ENCODE data around the gene KRT26. TPM values are rescaled to one million over a fixed set of nuclear protein-coding genes. Genes with fewer than 3 reads are reported as not detected.

The KRT26 gene
- total and polyA plus RNA-seq, 2 of the 13 experiments (the other 11 are each of a cell fraction or from before 2014, with no cell fraction given), result not detected

DNA sequence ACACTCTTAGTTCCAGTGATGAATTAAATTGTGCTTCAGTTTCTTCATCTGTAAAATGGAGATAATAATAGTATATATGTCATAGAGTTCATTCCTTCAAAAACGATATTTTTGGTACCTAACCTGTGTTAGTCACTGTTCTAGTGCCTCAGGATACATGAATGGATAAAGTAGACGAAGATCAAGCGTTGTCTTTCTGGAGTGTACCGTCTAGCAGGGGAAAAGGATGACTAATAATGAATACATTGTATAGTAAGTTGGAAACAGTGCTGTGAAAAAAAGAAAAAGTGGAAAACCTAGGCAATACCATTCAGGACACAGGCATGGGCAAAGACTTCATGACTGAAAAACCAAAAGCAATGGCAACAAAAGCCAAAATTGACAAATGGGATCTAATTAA is 41.8 kb upstream of the KRT26 start:
- DNase-seq (ENCODE audit: low spot score) (no peak), ATAC-seq (no peak), FAIRE-seq (no peak)
- H3K4me2 ChIP-seq (ENCODE audit: low read depth, low read length), result no peak overlapping the region
- peaks cover 4 to 7% of the 10 kb centered on the region in 2 experiments; a peak in 3 of 5 replicates for H3K36me3 ChIP-seq (replicated peaks in 1 of 2; ENCODE audit: control insufficient read depth in 1 of 2, insufficient read depth in 2 of 2, low read length in 2 of 2)
- ChIA-PET CTCF (ENCODE audit: low intra/inter-chr PET ratio, low total read pairs) (no interaction called here), POLR2A (no interaction called here)
- peaks cover 20% of the 10 kb centered on the region for H3K4me1 ChIP-seq (ENCODE audit: insufficient read depth, low read length)
- 28% methylated on average over 4 of the region's 4 CpGs for WGBS (ENCODE audit: low lambda C conversion rate)
- H2AFZ ChIP-seq (ENCODE audit: low read length), result no peak overlapping the region
- in situ Hi-C loops (cut with HindIII; ENCODE audit: extremely low pct_ligation_motif_present, low pct_unique_long_range_greater_than_20kb), result no loop called here
- peaks cover 8% of the 10 kb centered on the region for H3K79me2 ChIP-seq (ENCODE audit: insufficient read depth, low read length)
- no peak overlapping the region for H3K27ac ChIP-seq (ENCODE audit: extremely low read length, insufficient read depth, low read length)
- H4K20me1 ChIP-seq (ENCODE audit: insufficient read depth, low read length), result no peaks in the 10 kb centered on the region
- no peak overlapping the region for H3K9ac ChIP-seq (ENCODE audit: insufficient read depth, low read depth, low read length)
- no TSS peak for BruUV-seq (replicated peaks)
- no peaks in the 10 kb centered on the region; a peak in 2 of 5 replicates for H3K27me3 ChIP-seq (ENCODE audit: control insufficient read depth in 1 of 2, insufficient read depth in 2 of 2, low read length in 2 of 2)
- intact Hi-C loops (cut with micrococcal nuclease; ENCODE audit: unreplicated experiment), result no loop called here
- TF ChIP-seq NR3C1 (CRISPR knock-in tag; IDR thresholded peaks at IDR 0.05), result no peak
- TF ChIP-seq GLI4 (CRISPR knock-in tag; IDR thresholded peaks at IDR 0.05; ENCODE audit: borderline replicate concordance), result no peak
- TF ChIP-seq MED13 (CRISPR knock-in tag; IDR thresholded peaks at IDR 0.05), result no peak
- no peak for TF ChIP-seq NR2F2 (IDR thresholded peaks at IDR 0.05; ENCODE audit: borderline replicate concordance, low read depth)
- no peak for TF ChIP-seq TGIF2 (CRISPR knock-in tag; IDR thresholded peaks at IDR 0.05)
- no peak for TF ChIP-seq ZNF205 (CRISPR knock-in tag; IDR thresholded peaks at IDR 0.05)
- TF ChIP-seq, protein P1, sequence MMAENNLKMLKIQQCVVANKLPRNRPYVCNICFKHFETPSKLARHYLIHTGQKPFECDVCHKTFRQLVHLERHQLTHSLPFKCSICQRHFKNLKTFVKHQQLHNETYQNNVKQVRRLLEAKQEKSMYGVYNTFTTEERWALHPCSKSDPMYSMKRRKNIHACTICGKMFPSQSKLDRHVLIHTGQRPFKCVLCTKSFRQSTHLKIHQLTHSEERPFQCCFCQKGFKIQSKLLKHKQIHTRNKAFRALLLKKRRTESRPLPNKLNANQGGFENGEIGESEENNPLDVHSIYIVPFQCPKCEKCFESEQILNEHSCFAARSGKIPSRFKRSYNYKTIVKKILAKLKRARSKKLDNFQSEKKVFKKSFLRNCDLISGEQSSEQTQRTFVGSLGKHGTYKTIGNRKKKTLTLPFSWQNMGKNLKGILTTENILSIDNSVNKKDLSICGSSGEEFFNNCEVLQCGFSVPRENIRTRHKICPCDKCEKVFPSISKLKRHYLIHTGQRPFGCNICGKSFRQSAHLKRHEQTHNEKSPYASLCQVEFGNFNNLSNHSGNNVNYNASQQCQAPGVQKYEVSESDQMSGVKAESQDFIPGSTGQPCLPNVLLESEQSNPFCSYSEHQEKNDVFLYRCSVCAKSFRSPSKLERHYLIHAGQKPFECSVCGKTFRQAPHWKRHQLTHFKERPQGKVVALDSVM (CRISPR knock-in tag; IDR thresholded peaks at IDR 0.05), result no peak
- no peak for TF ChIP-seq HIVEP1 (CRISPR knock-in tag; IDR thresholded peaks at IDR 0.05)
- no peak for TF ChIP-seq ZNF484 (CRISPR knock-in tag; IDR thresholded peaks at IDR 0.05; ENCODE audit: borderline replicate concordance, low read depth)
- no peak for TF ChIP-seq ZNF589 (CRISPR knock-in tag; conservative IDR thresholded peaks at IDR 0.05)
- no peak for TF ChIP-seq ATM (IDR thresholded peaks at IDR 0.05; ENCODE audit: borderline replicate concordance)
- TF ChIP-seq TOE1 (CRISPR knock-in tag; IDR thresholded peaks at IDR 0.05), result no peak
- TF ChIP-seq NR1H2 (CRISPR knock-in tag; IDR thresholded peaks at IDR 0.05; ENCODE audit: borderline replicate concordance, low read depth), result no peak
- TF ChIP-seq LCORL (IDR thresholded peaks at IDR 0.05), result no peak
- TF ChIP-seq LCORL (CRISPR knock-in tag; IDR thresholded peaks at IDR 0.05), result no peak
- TF ChIP-seq REPIN1 (CRISPR knock-in tag; IDR thresholded peaks at IDR 0.05; ENCODE audit: borderline replicate concordance, low read depth), result no peak
- H3K4me3 ChIP-seq (replicated peaks in 1 of 3; ENCODE audit: insufficient read depth in 1 of 3, low read depth in 2 of 3, low read length in 3 of 3), result no peak overlapping the region
- no peaks in the 10 kb centered on the region for H3K9me3 ChIP-seq (ENCODE audit: low read length)
